Activated B cell treated with CpG ODN at 0.5 μM for 24 hours (primary cell): ENCODE measurements around the gene ACBD7. TPM values are rescaled to one million over a fixed set of nuclear protein-coding genes. Genes with fewer than 3 reads are reported as not detected.

Experiments used
- ATAC-seq: fragments of 200-7000 bp; cut with Tn5 transposase; one replicate; pipeline ENCODE4 v1.10.0; 2021; ENCODE audit warnings: low read depth, mild to moderate bottlenecking, moderate library complexity
- CTCF ChIA-PET: fragments of 350-600 bp; sonication (Branson Sonifier 250); formaldehyde crosslinking; loops from one replicate; lab custom pipeline; 2021; ENCODE audit warnings: antibody characterized with exemption; lab: Charles Lee
- POLR2A ChIA-PET: fragments of 350-600 bp; sonication (Branson Sonifier 250); formaldehyde crosslinking; loops from one replicate; lab custom pipeline; 2021; ENCODE audit warnings: antibody characterized with exemption; lab: Charles Lee
- DNase-seq: peaks from one replicate; pipeline ENCODE4 v3.0.0; 2022
- H3K27ac Mint-ChIP-seq: one replicate; pipeline ENCODE4 v1.8.0; 2020; ENCODE audit warnings: mixed read lengths
- H3K27me3 Mint-ChIP-seq: one replicate; pipeline ENCODE4 v1.8.0; 2021; ENCODE audit warnings: mixed read lengths
- H3K36me3 Mint-ChIP-seq: one replicate; pipeline ENCODE4 v1.8.0; 2021; ENCODE audit warnings: low read depth, mixed read lengths
- H3K4me1 Mint-ChIP-seq: one replicate; pipeline ENCODE4 v1.8.0; 2021; ENCODE audit warnings: mixed read lengths
- H3K4me3 Mint-ChIP-seq: one replicate; pipeline ENCODE4 v1.8.0; 2020; ENCODE audit warnings: mild to moderate bottlenecking, mixed read lengths
- H3K9me3 Mint-ChIP-seq: one replicate; pipeline ENCODE4 v1.8.0; 2020; ENCODE audit warnings: mixed read lengths
- intact Hi-C: fragments of 100-400 bp; cut with micrococcal nuclease; formaldehyde crosslinking; loops from one replicate; pipeline ENCODE4 v1.15.1; 2024
- total RNA-seq: library from RNA; stranded (reverse); gene quantifications from 2 replicates; pipeline ENCODE4 v1.2.3, GENCODE V29; 2022
- TF ChIP-seq, protein P1 (sequence below): fragments of 200-600 bp; IDR thresholded peaks from one replicate; pipeline ENCODE4 v1.8.0; 2022; ENCODE audit warnings: antibody characterized with exemption, mild to moderate bottlenecking

ACBD7 gene
- total RNA-seq, 1 donor from 2014 or later, result not detected

DNA sequence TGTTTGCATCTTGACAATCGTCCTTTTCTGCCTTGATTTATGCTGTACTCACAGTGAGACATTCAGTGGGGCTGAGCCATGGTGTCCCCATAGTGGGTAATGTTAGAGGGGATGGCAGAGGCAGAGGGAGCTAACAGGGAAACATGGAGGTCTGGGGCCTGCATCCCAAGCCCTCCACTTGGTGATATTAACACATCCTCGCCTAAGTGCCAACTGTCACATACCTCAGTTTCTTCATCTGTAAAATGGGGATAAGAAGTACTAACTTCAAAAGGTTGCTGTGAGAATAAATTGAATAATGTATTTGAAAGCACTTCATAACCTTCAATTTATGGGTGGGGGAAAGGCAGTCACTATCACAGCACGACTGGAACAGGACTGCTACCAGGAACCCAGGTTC lies 36.3 kb upstream of the ACBD7 start:
- H3K4me3 Mint-ChIP-seq, result no peak overlapping the region

DNA sequence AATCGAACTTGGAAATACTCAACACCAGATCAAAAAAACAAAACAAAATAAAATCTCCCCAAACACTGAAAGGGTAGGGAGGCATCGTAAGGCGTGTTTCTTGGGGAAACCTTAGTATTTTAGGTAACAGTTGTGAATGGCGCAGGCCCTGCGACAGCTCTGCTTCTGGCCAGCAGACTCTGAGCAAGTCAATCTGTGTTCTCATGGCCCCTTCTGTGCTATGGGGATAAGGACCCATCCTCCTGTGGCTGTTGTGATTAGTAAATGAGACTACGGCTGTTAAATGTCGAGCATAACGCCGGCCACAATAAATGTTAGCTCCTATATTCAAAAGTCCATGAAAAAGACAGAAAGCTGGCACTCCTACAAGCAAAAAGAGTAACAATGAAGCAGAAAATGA lies 35.6 kb upstream of the ACBD7 start:
- Mint-ChIP-seq H3K27ac (no peak overlapping the region), H3K9me3 (no peaks in the 10 kb centered on the region), H3K36me3 (peaks cover 40% of the 10 kb centered on the region), H3K4me3 (no peak overlapping the region), H3K27me3 (no peaks in the 10 kb centered on the region), H3K4me1 (peaks cover 2% of the 10 kb centered on the region)
- ATAC-seq (no peak), DNase-seq (no peak)
- intact Hi-C loops, result no loop called here
- POLR2A ChIA-PET, result no interaction called here
- TF ChIP-seq, protein P1, sequence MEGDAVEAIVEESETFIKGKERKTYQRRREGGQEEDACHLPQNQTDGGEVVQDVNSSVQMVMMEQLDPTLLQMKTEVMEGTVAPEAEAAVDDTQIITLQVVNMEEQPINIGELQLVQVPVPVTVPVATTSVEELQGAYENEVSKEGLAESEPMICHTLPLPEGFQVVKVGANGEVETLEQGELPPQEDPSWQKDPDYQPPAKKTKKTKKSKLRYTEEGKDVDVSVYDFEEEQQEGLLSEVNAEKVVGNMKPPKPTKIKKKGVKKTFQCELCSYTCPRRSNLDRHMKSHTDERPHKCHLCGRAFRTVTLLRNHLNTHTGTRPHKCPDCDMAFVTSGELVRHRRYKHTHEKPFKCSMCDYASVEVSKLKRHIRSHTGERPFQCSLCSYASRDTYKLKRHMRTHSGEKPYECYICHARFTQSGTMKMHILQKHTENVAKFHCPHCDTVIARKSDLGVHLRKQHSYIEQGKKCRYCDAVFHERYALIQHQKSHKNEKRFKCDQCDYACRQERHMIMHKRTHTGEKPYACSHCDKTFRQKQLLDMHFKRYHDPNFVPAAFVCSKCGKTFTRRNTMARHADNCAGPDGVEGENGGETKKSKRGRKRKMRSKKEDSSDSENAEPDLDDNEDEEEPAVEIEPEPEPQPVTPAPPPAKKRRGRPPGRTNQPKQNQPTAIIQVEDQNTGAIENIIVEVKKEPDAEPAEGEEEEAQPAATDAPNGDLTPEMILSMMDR, result no peak
- CTCF ChIA-PET, result interaction anchor here (1.4 kb wide), 1 partner anchor 19 kb away, joined by 4 read pairs; no protein-coding TSS in a partner anchor

More for the DNA sequence above, 36.3 kb upstream of the ACBD7 start:
- ChIA-PET CTCF (interaction anchor here (1.4 kb wide), 1 partner anchor 20 kb away, joined by 4 read pairs; no protein-coding TSS in a partner anchor), POLR2A (interaction anchor here (0.8 kb wide), 1 partner anchor 934 kb away, joined by 3 read pairs; no protein-coding TSS in a partner anchor)
- TF ChIP-seq, protein P1, result no peak
- Mint-ChIP-seq H3K27ac (no peak overlapping the region), H3K9me3 (no peaks in the 10 kb centered on the region), H3K36me3 (peaks cover 37% of the 10 kb centered on the region), H3K27me3 (no peaks in the 10 kb centered on the region), H3K4me1 (peaks cover 2% of the 10 kb centered on the region)
- ATAC-seq (no peak), DNase-seq (no peak)
- intact Hi-C loops, result no loop called here

DNA sequence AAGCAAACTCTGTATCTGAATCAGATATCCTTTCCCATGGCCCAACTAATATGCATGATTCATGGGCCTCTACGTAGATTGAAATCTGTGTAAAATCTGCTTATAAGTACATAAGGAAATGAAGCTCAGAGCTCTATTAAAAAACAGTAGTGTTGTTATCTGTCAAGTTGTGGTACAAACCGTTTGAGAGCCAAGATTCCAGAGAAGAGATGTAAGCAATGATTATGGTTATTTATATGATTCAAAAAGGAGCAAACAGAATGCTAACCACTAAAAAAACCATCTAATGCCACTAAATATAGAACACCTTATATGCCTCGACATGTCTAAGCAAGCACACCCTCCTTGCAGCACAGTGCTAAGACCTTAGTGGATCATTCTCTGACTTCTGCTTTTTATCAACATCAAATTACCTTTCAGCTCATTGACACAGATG lies 35.2 kb upstream of the ACBD7 start:
- H3K4me3 Mint-ChIP-seq, result no peak overlapping the region
- DNase-seq (no peak), ATAC-seq (no peak)
- no peaks in the 10 kb centered on the region for H3K27me3 Mint-ChIP-seq
- CTCF ChIA-PET, result interaction anchor here (1.4 kb wide), 1 partner anchor 19 kb away, joined by 4 read pairs; no protein-coding TSS in a partner anchor
- H3K4me1 Mint-ChIP-seq, result peaks cover 2% of the 10 kb centered on the region
- TF ChIP-seq, protein P1, result no peak
- H3K27ac Mint-ChIP-seq, result no peak overlapping the region
- no peaks in the 10 kb centered on the region for H3K9me3 Mint-ChIP-seq
- peaks cover 43% of the 10 kb centered on the region for H3K36me3 Mint-ChIP-seq
- POLR2A ChIA-PET, result interaction anchor here (0.6 kb wide), 1 partner anchor 172 kb away, joined by 12 read pairs; no protein-coding TSS in a partner anchor
- intact Hi-C loops, result no loop called here

DNA sequence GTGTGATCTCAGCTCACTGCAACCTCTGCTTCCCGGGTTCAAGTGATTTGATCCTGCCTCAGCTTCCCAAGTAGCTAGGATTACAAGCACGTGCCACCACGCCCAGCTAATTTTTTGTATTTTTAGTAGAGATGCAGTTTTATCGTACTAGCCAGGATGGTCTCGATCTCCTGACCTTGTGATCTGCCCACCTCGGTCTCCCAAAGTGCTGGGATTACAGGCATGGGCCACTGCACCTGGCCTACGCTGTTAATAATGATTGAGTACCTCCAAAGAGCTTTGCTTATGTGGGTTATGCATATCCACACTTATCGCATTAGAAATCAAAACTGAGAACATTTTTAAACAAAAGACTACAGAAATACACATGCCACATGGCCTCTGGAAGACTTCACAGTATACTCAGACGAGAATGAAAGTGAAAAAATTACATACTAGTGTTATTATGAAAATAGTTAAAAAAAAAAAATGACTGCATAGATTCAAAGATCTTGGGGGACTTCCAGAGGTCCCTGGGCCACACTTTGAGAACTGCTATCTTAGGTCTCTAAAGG lies 34.0 kb upstream of the ACBD7 start:
- ChIA-PET CTCF (interaction anchor here (0.5 kb wide), 1 partner anchor 18 kb away, joined by 3 read pairs; no protein-coding TSS in a partner anchor), POLR2A (no interaction called here)
- intact Hi-C loops, result no loop called here
- DNase-seq (no peak), ATAC-seq (no peak)
- Mint-ChIP-seq H3K36me3 (peaks cover 42% of the 10 kb centered on the region), H3K9me3 (no peaks in the 10 kb centered on the region), H3K4me1 (peaks cover 4% of the 10 kb centered on the region), H3K27ac (no peak overlapping the region), H3K4me3 (no peak overlapping the region), H3K27me3 (no peaks in the 10 kb centered on the region)
- TF ChIP-seq, protein P1, result no peak

DNA sequence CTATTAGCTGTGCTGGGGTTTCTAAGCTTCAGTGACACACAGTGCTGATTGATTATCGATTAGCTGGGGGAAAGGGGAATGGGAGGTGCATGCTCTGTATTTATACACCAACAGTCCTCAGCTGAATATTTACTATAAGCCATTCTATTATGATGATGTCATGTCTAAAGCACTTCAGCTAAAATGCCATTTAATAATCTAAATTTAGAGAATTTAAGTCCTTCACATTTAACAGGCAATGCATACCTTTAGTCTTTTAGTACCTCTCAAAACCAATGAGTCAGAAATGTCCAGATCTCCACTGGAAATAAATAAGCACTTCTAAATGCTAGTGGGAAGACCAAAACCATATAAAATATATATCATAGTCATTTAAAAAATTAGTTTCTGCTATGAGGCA lies 33.1 kb upstream of the ACBD7 start:
- Mint-ChIP-seq H3K4me3 (no peak overlapping the region), H3K27ac (no peak overlapping the region), H3K36me3 (peaks cover 42% of the 10 kb centered on the region), H3K9me3 (no peaks in the 10 kb centered on the region), H3K4me1 (peaks cover 4% of the 10 kb centered on the region), H3K27me3 (no peaks in the 10 kb centered on the region)
- POLR2A ChIA-PET, result no interaction called here
- DNase-seq, result no peak
- CTCF ChIA-PET, result no interaction called here
- intact Hi-C loops, result no loop called here
- ATAC-seq, result no peak
- TF ChIP-seq, protein P1, result no peak
